Right atrium auricular region (tissue), 2 donors: ENCODE measurements around the gene MYO16. TPM values are rescaled to one million over a fixed set of nuclear protein-coding genes. Genes with fewer than 3 reads are reported as not detected.

ENCODE experiments used
- DNase-seq: peaks from one replicate; pipeline ENCODE4 v3.0.0-alpha.2; 2019; ENCODE audit warnings: low spot score
- H3K27ac ChIP-seq, 2 donors: fragments of 200-600 bp; sonication (generic); 1 replicate in 1 of 2; 2 replicates in 1 of 2; pipeline ENCODE4 v1.5.1; 2016 to 2019
- H3K27me3 ChIP-seq, 2 donors: fragments of 200-600 bp; sonication (generic); one replicate each; pipeline versions ENCODE4 v1.5.1 to v1.6.0; 2017 to 2019
- H3K36me3 ChIP-seq: fragments of 200-600 bp; sonication (generic); one replicate; pipeline ENCODE4 v1.5.1; 2016
- H3K4me1 ChIP-seq, 2 donors: fragments of 200-600 bp; sonication (generic); one replicate each; pipeline versions ENCODE4 v1.5.1 to v1.6.0; 2017 to 2019
- H3K4me3 ChIP-seq, 2 donors: fragments of 200-600 bp; sonication (generic); 1 replicate in 1 of 2; 2 replicates in 1 of 2; pipeline ENCODE4 v1.5.1; 2017 to 2019; ENCODE audit warnings: mild to moderate bottlenecking in 1 of 2, moderate library complexity in 1 of 2
- H3K9me3 ChIP-seq, 2 donors: fragments of 200-600 bp; sonication (generic); one replicate each; pipeline ENCODE4 v1.5.1; 2019
- total RNA-seq, 2 donors: library from RNA; depleted of rRNA; stranded (reverse); fragments of >200 nt; gene quantifications; one replicate each; pipeline ENCODE4 v1.1.0, GENCODE V29; 2016
- TF ChIP-seq, protein P1 (sequence below), 2 donors: fragments of 200-600 bp; sonication (generic); IDR thresholded peaks; one replicate each; pipeline ENCODE4 v1.5.1; 2019; ENCODE audit warnings: antibody characterized with exemption in 2 of 2

The MYO16 gene
- total RNA-seq, 2 donors from 2014 or later = 1.1 to 1.8 TPM

GRCh38 chr13:109135018-109135417 is 505.6 kb downstream of the MYO16 start:
- Histone ChIP-seq H3K4me1 (no peaks in the 10 kb centered on the region), H3K27me3 (peaks cover 0 to 3% of the 10 kb centered on the region in 2 donors), H3K27ac (no peak overlapping the region), H3K9me3 (no peaks in the 10 kb centered on the region), H3K36me3 (no peaks in the 10 kb centered on the region), H3K4me3 (no peak overlapping the region)
- no peak for DNase-seq
- TF ChIP-seq, protein P1, sequence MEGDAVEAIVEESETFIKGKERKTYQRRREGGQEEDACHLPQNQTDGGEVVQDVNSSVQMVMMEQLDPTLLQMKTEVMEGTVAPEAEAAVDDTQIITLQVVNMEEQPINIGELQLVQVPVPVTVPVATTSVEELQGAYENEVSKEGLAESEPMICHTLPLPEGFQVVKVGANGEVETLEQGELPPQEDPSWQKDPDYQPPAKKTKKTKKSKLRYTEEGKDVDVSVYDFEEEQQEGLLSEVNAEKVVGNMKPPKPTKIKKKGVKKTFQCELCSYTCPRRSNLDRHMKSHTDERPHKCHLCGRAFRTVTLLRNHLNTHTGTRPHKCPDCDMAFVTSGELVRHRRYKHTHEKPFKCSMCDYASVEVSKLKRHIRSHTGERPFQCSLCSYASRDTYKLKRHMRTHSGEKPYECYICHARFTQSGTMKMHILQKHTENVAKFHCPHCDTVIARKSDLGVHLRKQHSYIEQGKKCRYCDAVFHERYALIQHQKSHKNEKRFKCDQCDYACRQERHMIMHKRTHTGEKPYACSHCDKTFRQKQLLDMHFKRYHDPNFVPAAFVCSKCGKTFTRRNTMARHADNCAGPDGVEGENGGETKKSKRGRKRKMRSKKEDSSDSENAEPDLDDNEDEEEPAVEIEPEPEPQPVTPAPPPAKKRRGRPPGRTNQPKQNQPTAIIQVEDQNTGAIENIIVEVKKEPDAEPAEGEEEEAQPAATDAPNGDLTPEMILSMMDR (IDR thresholded peaks at IDR 0.05) = no peak

DNA sequence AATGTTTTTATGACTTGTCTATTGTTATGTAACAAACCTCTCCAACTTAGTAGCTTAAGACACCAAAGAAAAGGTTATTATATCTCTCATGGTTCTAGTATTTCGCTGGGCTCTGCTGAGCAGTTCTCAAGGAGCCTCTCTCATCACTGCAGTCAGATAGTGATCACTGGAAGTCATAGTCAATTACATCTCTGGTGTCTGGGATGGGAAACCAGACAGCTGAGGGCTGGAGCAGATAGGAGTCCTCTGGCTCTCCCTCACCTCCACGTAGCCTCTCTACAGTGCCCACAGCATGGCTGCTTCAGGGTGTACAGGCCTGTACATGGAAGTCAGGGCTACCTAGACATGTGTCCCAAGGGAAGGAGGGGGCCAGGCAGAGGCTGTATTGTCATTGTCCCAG is 507.5 kb downstream of the MYO16 start:
- Histone ChIP-seq H3K27me3 (peaks cover 0 to 10% of the 10 kb centered on the region in 2 donors), H3K27ac (no peak overlapping the region)

DNA sequence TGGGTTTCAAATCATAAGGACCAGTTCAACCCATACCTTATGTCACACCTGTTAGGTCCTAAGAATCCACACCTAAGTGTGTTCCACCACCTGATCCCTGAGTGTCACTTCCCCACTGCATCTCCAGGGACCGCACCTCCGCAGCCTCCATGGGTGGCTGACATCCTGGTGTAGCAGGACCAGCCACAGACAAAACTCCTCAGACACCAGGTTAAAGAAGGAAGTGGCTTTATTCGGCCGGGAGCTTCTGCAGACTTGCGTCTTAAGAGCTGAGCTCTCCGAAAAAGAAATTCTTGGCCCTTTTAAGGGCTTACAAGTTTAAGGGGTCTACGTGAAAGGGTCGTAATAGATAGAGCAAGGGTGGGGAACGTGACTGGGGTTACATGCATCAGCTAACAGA is 509.9 kb downstream of the MYO16 start:
- Histone ChIP-seq H3K27ac (no peak overlapping the region), H3K9me3 (no peaks in the 10 kb centered on the region), H3K4me1 (no peaks in the 10 kb centered on the region), H3K27me3 (peaks cover 0 to 10% of the 10 kb centered on the region in 2 donors), H3K4me3 (no peak overlapping the region), H3K36me3 (no peaks in the 10 kb centered on the region)
- TF ChIP-seq, protein P1 (IDR thresholded peaks at IDR 0.05) = no peak
- no peak for DNase-seq

More for the DNA sequence above, 507.5 kb downstream of the MYO16 start:
- TF ChIP-seq, protein P1 (IDR thresholded peaks at IDR 0.05) = no peak
- Histone ChIP-seq H3K36me3 (no peaks in the 10 kb centered on the region), H3K9me3 (no peaks in the 10 kb centered on the region), H3K4me1 (no peaks in the 10 kb centered on the region), H3K4me3 (no peak overlapping the region)
- DNase-seq = no peak

GRCh38 chr13:109140054-109140453 is 510.6 kb downstream of the MYO16 start:
- Histone ChIP-seq H3K27ac (no peak overlapping the region), H3K27me3 (peaks cover 0 to 10% of the 10 kb centered on the region in 2 donors), H3K9me3 (no peaks in the 10 kb centered on the region), H3K4me3 (peak overlapping the region; percentile 29 to 46), H3K36me3 (no peaks in the 10 kb centered on the region), H3K4me1 (no peaks in the 10 kb centered on the region)
- TF ChIP-seq, protein P1 (IDR thresholded peaks at IDR 0.05) = no peak
- no peak for DNase-seq

- H3K4me3 ChIP-seq = peak overlapping the region; percentile 29 to 46
- no peaks in the 10 kb centered on the region for H3K4me1 ChIP-seq
- TF ChIP-seq, protein P1 (IDR thresholded peaks at IDR 0.05) = no peak
- no peak for DNase-seq
- no peaks in the 10 kb centered on the region for H3K9me3 ChIP-seq
- H3K36me3 ChIP-seq = no peaks in the 10 kb centered on the region
- peaks cover 0 to 10% of the 10 kb centered on the region in 2 donors for H3K27me3 ChIP-seq
- peak overlapping the region in 1 of 2 donors; percentile 30 for H3K27ac ChIP-seq
Observed at GRCh38 chr13:109140479-109141349, 511.3 kb downstream of the MYO16 start.
